NCI-H69 (cell line): Measurements from ENCODE around the gene CHST10.
A peak's percentile ranks its signal among the peaks of the same experiment; 100 is the strongest.
"Not testable (repeated sequence)": the region's sequence is repeated elsewhere in the genome, so short reads cannot be mapped to it uniquely, and the experiment has no call there.

ENCODE experiments used
- DNase-seq: peaks from one replicate; lab custom pipeline; 2025; lab: John Stamatoyannopoulos, UW

CHST10 gene

DNA sequence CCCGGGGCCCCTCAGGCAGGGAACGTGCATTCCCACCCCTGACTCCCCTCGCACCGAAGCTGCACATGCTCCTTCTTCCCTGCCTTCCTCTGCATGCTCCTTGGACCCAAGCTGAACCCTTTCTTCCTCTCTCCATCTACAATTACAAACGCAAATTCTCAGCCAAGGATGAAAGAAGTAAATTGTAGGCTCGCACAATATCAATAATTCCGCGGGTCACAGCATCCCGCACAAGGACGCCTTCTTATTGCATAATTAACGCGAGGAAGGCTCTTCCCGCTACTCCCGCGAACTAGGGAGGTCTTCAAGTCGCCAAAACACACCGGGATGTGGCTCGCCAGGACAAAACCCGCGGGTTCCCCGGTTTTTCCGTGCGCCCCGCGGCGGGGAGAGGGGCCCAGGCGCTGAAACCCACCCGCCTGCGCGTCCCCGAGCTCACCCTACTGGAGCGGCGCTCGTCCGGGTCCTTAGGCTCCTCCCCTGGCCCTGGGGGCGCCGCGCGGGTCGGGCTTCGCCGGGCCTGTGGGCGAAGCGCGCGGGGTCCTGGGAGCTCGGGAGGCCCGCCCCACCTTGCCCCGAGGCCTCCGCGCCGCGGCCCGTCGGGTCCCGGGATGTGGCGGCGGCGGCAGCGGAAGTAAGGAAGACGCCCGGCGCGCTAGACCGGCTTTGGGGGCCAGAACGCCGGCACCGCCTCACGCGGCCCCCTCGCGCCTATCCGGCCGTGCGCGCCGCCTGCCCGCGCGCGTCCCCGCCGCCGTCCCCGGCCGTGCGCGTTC is at the start of gene CHST10:
Gene CHST10, minus strand, starts transcription at position 734 of the 776 bp plus-strand sequence. CDS start 10,993 bp downstream, outside the sequence.
- peak; percentile 72 for DNase-seq

GRCh38 chr2:100460904-100461530 is 43.5 kb upstream of the CHST10 start:
- no peak for DNase-seq

GRCh38 chr2:100456357-100456756 is 38.9 kb upstream of the CHST10 start:
- DNase-seq: not testable (repeated sequence)

- no peak for DNase-seq
Measured at GRCh38 chr2:100453853-100454252, 36.4 kb upstream of the CHST10 start.

GRCh38 chr2:100451734-100452133 is 34.3 kb upstream of the CHST10 start:
- no peak for DNase-seq

GRCh38 chr2:100451092-100451491 is 33.6 kb upstream of the CHST10 start:
- no peak for DNase-seq

DNA sequence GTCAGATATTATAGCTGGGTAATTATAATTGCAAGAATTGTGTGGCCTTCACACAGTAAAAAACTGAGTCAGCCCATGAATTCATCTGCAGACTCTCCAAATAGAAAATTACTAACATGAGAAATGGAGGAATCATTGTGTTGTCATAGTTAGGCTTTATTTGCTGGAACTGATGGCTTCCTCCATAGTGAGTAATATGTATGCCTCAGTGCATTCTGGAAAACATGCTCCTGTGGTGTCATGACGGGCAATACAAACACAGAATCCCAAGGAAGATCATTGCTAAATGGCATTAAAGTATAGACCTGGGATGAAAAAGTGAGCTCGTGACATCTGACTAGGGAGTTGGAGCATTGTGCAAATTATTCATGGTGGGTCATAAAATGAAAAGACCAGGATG is 29.2 kb upstream of the CHST10 start:
- peak; percentile 15 for DNase-seq

DNA sequence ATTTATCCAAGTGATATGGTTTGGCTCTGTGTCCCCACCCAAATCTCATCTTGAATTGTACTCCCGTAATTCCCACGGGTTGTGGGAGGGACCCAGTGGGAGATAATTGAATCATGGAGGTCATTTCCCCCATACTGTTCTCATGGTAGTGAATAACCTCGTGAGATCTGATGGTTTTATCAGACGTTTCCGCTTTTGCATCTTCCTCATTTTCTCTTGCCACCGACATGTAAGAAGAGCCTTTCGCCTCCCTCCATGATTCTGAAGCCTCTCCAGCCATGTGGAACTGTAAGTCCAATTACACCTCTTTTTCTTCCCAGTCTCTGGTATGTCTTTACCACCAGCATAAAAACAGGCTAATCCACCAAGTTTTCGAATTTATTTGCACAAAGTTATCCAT is 20.3 kb upstream of the CHST10 start:
- DNase-seq: no peak

GRCh38 chr2:100429726-100430125 is 12.3 kb upstream of the CHST10 start:
- no peak for DNase-seq

- DNase-seq: peak; percentile 52
Measured at GRCh38 chr2:100427627-100428258, 10.3 kb upstream of the CHST10 start.

- DNase-seq: no peak
Measured at GRCh38 chr2:100427111-100427510, 9.6 kb upstream of the CHST10 start.

DNA sequence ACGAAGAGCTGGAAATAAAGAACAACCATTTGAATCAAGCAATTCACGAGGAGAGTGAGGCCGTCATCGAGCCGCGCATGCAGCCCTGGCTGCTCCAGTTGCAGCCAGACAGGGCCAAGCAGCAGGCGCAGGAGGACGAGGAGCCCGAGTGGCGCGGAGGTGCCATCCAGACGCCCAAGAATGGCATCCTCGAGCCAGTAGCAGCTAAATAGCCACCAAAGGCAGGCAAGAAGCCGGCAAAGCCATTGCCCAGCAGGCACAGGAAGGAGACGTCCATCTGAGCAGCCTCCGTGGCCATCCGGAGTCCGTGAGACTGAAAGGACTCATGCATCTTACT is 8.9 kb upstream of the CHST10 start:
- DNase-seq: no peak

DNA sequence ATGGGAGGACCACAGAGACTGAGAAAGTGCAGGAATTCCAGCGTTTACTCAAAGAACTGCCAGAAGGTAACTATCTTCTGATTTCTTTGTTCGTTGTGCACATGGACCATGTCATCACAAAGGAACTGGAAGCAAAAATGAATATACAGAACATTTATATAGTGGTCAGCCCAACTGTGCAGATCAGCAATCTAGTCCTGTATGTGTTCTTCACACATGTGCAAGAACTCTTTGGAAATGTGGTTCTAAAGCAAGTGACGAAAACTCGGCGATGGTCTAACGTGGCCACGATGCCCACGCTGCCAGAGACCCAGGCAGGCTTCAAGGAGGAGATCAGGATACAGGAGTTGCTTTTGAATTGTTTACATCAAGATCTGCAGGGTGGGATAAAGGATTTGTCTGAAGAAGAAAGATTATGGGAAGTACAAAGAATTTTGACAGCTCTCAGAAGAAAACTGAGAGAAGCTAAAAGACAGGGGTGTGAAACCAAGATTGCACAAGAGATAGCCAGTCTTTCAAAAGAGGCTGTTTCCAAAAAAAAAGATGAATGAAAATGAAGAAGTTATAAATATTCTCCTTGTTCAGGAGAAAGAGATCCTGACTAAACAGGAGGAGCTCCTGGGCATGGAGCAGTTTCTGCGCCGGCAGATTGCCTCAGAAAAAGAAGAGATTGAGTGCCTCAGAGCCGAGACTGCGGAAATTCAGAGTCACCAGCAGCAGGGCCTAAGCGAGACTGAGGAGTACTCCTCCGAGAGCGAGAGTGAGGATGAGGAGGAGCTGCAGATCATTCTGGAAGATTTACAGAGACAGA is 8.3 kb upstream of the CHST10 start:
- DNase-seq: no peak

GRCh38 chr2:100425107-100425506 is 7.6 kb upstream of the CHST10 start:
- no peak for DNase-seq

GRCh38 chr2:100424277-100424875 is 6.9 kb upstream of the CHST10 start:
- DNase-seq: no peak

GRCh38 chr2:100423631-100424030 is 6.2 kb upstream of the CHST10 start:
- no peak for DNase-seq

DNA sequence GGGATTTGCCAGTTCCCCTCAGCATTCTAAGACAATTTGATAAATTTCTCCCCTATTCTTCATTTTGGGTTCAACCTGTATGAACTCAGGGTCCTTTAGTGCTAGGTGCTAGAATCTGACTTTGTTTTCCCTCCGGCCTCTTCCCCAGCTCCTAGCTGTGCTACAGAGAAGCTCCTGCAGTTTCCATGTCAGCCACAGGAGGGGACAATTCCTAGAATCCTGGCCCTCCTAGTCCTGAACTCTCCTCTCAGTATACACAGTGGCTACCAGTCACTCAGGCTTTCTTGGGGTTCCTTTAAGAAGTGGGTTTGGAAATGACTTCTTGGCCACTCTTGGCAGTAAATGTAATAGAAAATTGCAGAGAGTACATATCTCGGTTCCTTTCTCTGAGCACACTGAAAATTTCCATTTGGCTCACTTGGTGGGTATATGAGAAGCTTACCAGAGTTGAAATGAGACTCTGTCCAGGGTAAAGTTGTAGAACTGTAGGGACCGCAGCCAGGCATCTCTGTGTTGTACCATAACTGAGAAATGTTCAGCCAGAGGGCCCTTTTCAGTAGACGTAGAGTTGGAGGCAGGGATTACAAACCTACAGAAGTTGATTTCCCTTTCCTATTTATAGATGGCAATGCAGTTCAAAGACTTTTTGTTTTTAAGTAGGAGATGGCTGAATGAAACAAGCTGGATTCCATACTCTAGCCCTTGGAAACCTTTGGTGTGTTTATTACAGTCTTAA is 5.0 kb upstream of the CHST10 start:
- DNase-seq: peak; percentile 33

DNA sequence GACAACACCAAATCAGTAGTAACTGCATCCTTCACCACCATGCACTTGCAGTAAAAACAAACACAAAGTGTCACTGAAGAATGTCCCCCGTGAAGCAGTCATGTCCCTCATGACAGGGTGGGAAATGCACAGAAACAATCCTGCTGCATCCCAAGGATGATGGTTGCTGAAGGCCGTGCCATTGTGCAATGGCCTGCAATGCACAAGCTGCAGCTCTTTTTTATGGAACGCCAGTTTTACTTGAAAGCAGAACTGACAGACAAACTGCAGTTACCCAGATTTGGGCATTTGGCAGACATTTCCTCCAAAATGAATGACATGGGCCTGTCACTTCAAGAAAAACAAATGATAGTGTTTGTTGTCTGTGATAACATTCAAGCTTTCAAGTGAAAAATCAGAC is 2.4 kb upstream of the CHST10 start:
- DNase-seq: no peak

- DNase-seq: no peak
Measured at GRCh38 chr2:100418406-100418962, 1.0 kb upstream of the CHST10 start.

DNA sequence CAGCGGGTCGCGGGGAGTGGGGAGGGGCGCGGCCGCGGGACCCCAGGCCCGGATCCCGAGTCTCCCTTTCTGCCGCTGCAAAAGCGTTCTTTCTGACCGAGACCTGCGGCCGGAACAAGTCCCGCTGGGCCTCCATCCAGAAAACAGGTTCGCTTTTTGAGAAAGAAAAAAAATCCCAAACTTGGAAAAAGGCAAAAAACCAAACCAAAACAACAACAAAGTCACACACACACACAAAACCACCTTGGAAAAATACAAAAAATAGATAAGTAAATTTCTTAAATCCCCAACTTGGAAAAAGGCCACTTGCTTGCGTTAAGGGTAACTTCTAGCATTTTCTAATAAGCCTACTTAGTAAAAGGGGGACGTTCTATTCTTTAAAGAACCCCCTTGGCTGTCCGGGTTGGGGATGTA is 250 bp upstream of the CHST10 start:
- no peak for DNase-seq

DNA sequence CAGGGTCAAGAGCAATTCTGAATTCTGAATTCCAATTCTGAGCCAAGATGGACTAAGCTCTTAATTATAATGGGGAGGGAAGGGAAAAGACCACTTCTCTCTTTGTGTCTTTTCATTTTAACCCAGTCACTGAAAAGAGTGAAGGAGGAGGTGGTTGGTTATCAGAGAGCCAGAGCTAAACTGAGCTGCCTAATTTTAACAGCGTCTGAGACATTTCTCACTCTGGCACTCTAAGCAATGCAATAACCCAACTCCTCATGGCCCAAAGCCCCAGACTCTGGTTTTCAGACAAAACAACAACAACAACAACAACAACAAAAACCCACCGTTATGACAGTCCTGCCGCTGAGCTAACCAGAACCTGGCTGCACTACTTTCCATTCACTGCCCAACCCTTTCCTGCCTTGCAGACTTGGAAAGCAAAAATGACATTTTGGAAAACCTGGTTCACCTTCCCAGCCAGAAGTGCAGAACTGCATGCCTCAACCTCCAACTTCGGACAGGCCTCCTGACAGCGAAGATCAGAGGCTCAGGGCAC is 1.0 kb downstream of the CHST10 start:
- no peak for DNase-seq
